NCI-H2107 (cell line): Measurements from ENCODE around the gene BFSP2.
"Not testable (repeated sequence)": the region's sequence is repeated elsewhere in the genome, so short reads cannot be mapped to it uniquely, and the experiment has no call there.

Source experiments
- DNase-seq: peaks from one replicate; lab custom pipeline; 2025; lab: John Stamatoyannopoulos, UW

BFSP2 gene

DNA sequence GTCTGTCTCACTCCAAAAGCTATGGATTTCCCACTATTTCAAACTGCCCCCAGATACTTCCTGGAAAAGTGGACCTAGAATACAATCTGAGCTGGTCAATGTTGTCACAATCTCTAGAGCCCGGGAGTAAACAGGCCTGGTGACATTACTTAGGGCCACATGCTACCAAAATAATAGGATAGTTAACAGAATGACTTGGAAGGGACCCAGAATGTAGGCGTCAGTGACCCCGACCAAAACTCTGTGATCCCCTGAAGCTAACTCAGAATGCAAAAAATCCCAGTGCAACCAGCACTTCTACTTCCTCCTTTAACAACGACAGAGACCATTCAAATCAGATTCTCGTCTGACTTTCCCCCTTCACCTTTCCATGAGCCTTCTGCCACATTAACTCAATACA lies 122.1 kb downstream of the BFSP2 start:
- no peak for DNase-seq

DNA sequence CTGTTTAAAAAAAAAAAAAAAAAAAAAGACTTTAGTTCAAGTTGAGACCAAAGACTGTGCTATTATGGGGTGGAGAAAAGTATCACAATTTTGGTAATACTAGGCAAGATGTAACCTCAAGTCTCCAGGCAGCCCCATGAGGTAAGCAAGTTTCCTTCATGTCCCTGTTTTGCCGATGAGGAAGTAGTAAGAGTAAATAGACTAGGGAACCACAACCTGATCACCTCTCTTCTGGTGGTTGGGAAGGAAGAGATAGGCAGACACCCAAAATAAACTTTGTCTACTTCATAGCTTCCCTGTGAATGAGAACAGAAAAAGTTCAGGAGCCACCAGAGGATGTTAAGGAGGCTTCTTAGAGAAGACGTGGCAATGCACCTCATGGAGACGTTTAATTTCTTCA lies 123.9 kb downstream of the BFSP2 start:
- not testable (repeated sequence) for DNase-seq
